Neural crest cell (in vitro differentiated cells): Measurements from ENCODE around the gene TSC22D1. TPM values are rescaled to one million over a fixed set of nuclear protein-coding genes. Genes with fewer than 3 reads are reported as not detected.

Experiments used
- DNase-seq: peaks from one replicate; pipeline ENCODE4 v3.0.0; 2021; ENCODE audit warnings: low read depth, mixed read lengths, low spot score
- H3K27ac Mint-ChIP-seq: one replicate; pipeline ENCODE4 v1.8.0; 2021; ENCODE audit warnings: mild to moderate bottlenecking, mixed read lengths; ENCODE audit not compliant: unreplicated experiment
- H3K27me3 Mint-ChIP-seq: 2 replicates; pipeline ENCODE4 v1.8.0; 2021; ENCODE audit warnings: low read depth, mild to moderate bottlenecking, mixed read lengths
- H3K36me3 Mint-ChIP-seq: 2 replicates; pipeline ENCODE4 v1.8.0; 2021; ENCODE audit warnings: low read depth, mild to moderate bottlenecking, mixed read lengths
- H3K4me1 Mint-ChIP-seq: 2 replicates; pipeline ENCODE4 v1.8.0; 2021; ENCODE audit warnings: mixed read lengths
- H3K4me3 Mint-ChIP-seq: one replicate; pipeline ENCODE4 v1.8.0; 2021; ENCODE audit warnings: mild to moderate bottlenecking, mixed read lengths
- H3K9me3 Mint-ChIP-seq: 2 replicates; pipeline ENCODE4 v1.8.0; 2021; ENCODE audit warnings: mixed read lengths
- CTCF ChIP-seq: fragments of 200-600 bp; sonication (generic); conservative IDR thresholded peaks from 2 replicates; pipeline ENCODE4 v1.5.0; 2021; ENCODE audit warnings: antibody characterized with exemption, mild to moderate bottlenecking
- total RNA-seq: library from RNA; stranded (reverse); gene quantifications from 2 replicates; pipeline ENCODE4 v1.2.1, GENCODE V29; 2021

TSC22D1 gene
- total RNA-seq, 1 donor from 2014 or later: 119 TPM

- Mint-ChIP-seq H3K4me3 (no peak overlapping the region), H3K9me3 (peaks cover 3% of the 10 kb centered on the region), H3K27ac (no peak overlapping the region), H3K36me3 (peaks cover 7% of the 10 kb centered on the region), H3K4me1 (peaks cover 4% of the 10 kb centered on the region), H3K27me3 (no peaks in the 10 kb centered on the region)
- no peak for TF ChIP-seq CTCF
- DNase-seq: no peak
Observed at GRCh38 chr13:44555207-44555606, 20.9 kb downstream of the TSC22D1 start.

GRCh38 chr13:44549476-44549875, 26.7 kb downstream of the TSC22D1 start:
- DNase-seq: no peak
- H3K4me3 Mint-ChIP-seq: no peak overlapping the region
- H3K27me3 Mint-ChIP-seq: no peaks in the 10 kb centered on the region
- no peak overlapping the region for H3K27ac Mint-ChIP-seq
- no peaks in the 10 kb centered on the region for H3K9me3 Mint-ChIP-seq
- TF ChIP-seq CTCF: no peak
- H3K4me1 Mint-ChIP-seq: no peaks in the 10 kb centered on the region
- H3K36me3 Mint-ChIP-seq: peaks cover 3% of the 10 kb centered on the region

GRCh38 chr13:44546164-44546563, 30.0 kb downstream of the TSC22D1 start:
- TF ChIP-seq CTCF: no peak
- Mint-ChIP-seq H3K9me3 (no peaks in the 10 kb centered on the region), H3K36me3 (no peaks in the 10 kb centered on the region), H3K4me3 (no peak overlapping the region), H3K27me3 (no peaks in the 10 kb centered on the region), H3K27ac (no peak overlapping the region), H3K4me1 (no peaks in the 10 kb centered on the region)
- no peak for DNase-seq

- Mint-ChIP-seq H3K27ac (no peak overlapping the region), H3K9me3 (no peaks in the 10 kb centered on the region), H3K36me3 (no peaks in the 10 kb centered on the region), H3K4me3 (no peak overlapping the region), H3K27me3 (no peaks in the 10 kb centered on the region), H3K4me1 (no peaks in the 10 kb centered on the region)
- no peak for DNase-seq
- no peak for TF ChIP-seq CTCF
Observed at GRCh38 chr13:44543369-44543768, 32.8 kb downstream of the TSC22D1 start.

GRCh38 chr13:44542361-44542760, 33.8 kb downstream of the TSC22D1 start:
- Mint-ChIP-seq H3K27me3 (no peaks in the 10 kb centered on the region), H3K27ac (no peak overlapping the region), H3K4me1 (no peaks in the 10 kb centered on the region), H3K4me3 (no peak overlapping the region), H3K36me3 (no peaks in the 10 kb centered on the region), H3K9me3 (no peaks in the 10 kb centered on the region)
- TF ChIP-seq CTCF: no peak
- no peak for DNase-seq

GRCh38 chr13:44541601-44542000, 34.5 kb downstream of the TSC22D1 start:
- no peak for DNase-seq

More at GRCh38 chr13:44541601-44542000, 34.5 kb downstream of the TSC22D1 start:
- no peak overlapping the region for H3K4me3 Mint-ChIP-seq
- H3K9me3 Mint-ChIP-seq: no peaks in the 10 kb centered on the region
- no peaks in the 10 kb centered on the region for H3K27me3 Mint-ChIP-seq
- no peak overlapping the region for H3K27ac Mint-ChIP-seq
- no peaks in the 10 kb centered on the region for H3K36me3 Mint-ChIP-seq
- no peak for TF ChIP-seq CTCF
- H3K4me1 Mint-ChIP-seq: no peaks in the 10 kb centered on the region
